Suppressor macrophage (primary cell): ENCODE measurements around the gene SLC22A3.

Experiments
- DNase-seq, 4 experiments: peaks; one replicate each; pipeline ENCODE4 v3.0.0-alpha.2; 2020 to 2022

The SLC22A3 gene

GRCh38 chr6:160418370-160418769, 70.2 kb downstream of the SLC22A3 start:
- DNase-seq = no peak

- DNase-seq = no peak
These were observed 71.3 kb downstream of the SLC22A3 start for GRCh38 chr6:160419488-160419887.

GRCh38 chr6:160420253-160420968, 72.2 kb downstream of the SLC22A3 start:
- DNase-seq = no peak

GRCh38 chr6:160420969-160421556, 72.9 kb downstream of the SLC22A3 start:
- DNase-seq = peak in 2 of 4 experiments; percentile 3 to 8

- no peak for DNase-seq
These were observed 73.7 kb downstream of the SLC22A3 start for GRCh38 chr6:160421854-160422253.

- DNase-seq = no peak
These were observed 76.1 kb downstream of the SLC22A3 start for GRCh38 chr6:160424256-160424655.

- DNase-seq = peak in 1 of 4 experiments; percentile 8
These were observed 78.0 kb downstream of the SLC22A3 start for GRCh38 chr6:160426136-160426535.

- DNase-seq = no peak
These were observed 79.3 kb downstream of the SLC22A3 start for GRCh38 chr6:160427312-160428068.

- DNase-seq = no peak
These were observed 79.9 kb downstream of the SLC22A3 start for GRCh38 chr6:160428069-160428430.

GRCh38 chr6:160428818-160429619, 80.8 kb downstream of the SLC22A3 start:
- DNase-seq = no peak

GRCh38 chr6:160429620-160429895, 81.4 kb downstream of the SLC22A3 start:
- DNase-seq = no peak

- no peak for DNase-seq
These were observed 82.0 kb downstream of the SLC22A3 start for GRCh38 chr6:160430203-160430602.

GRCh38 chr6:160430751-160431150, 82.6 kb downstream of the SLC22A3 start:
- no peak for DNase-seq

- no peak for DNase-seq
These were observed 83.0 kb downstream of the SLC22A3 start for GRCh38 chr6:160431226-160431625.

- no peak for DNase-seq
These were observed 83.7 kb downstream of the SLC22A3 start for GRCh38 chr6:160431791-160432404.

GRCh38 chr6:160435935-160436334, 87.8 kb downstream of the SLC22A3 start:
- no peak for DNase-seq

- no peak for DNase-seq
These were observed 89.0 kb downstream of the SLC22A3 start for GRCh38 chr6:160437154-160437553.

- DNase-seq = no peak
These were observed 89.6 kb downstream of the SLC22A3 start for GRCh38 chr6:160437775-160438174.

- DNase-seq = no peak
These were observed 90.3 kb downstream of the SLC22A3 start for GRCh38 chr6:160438481-160438880.

GRCh38 chr6:160439751-160440150, 91.6 kb downstream of the SLC22A3 start:
- DNase-seq = no peak

GRCh38 chr6:160442151-160442550, 94.0 kb downstream of the SLC22A3 start:
- DNase-seq = no peak

- DNase-seq = no peak
These were observed 97.0 kb downstream of the SLC22A3 start for GRCh38 chr6:160445130-160445529.

- DNase-seq = no peak
These were observed 99.2 kb downstream of the SLC22A3 start for GRCh38 chr6:160447350-160447749.
